GM19468 (cell line): ENCODE data around the gene MAPKAP1.

ENCODE experiments used
- ATAC-seq: cut with Tn5 transposase; IDR thresholded peaks from one replicate; pipeline ENCODE4 v1.9.1; 2021; ENCODE audit warnings: mild to moderate bottlenecking, moderate library complexity, moderate number of reproducible peaks; ENCODE audit not compliant: unreplicated experiment; ENCODE audit errors: extremely low read depth

Gene MAPKAP1

GRCh38 chr9:125649315-125649714, 57.7 kb downstream of the MAPKAP1 start:
- no peak for ATAC-seq

GRCh38 chr9:125648294-125648693, 58.7 kb downstream of the MAPKAP1 start:
- no peak for ATAC-seq

- no peak for ATAC-seq
Measured at GRCh38 chr9:125646621-125647100, 60.3 kb downstream of the MAPKAP1 start.

GRCh38 chr9:125646217-125646616, 60.8 kb downstream of the MAPKAP1 start:
- ATAC-seq: no peak

GRCh38 chr9:125644819-125645507, 62.0 kb downstream of the MAPKAP1 start:
- no peak for ATAC-seq

- ATAC-seq: no peak
Measured at GRCh38 chr9:125642311-125642710, 64.7 kb downstream of the MAPKAP1 start.

- no peak for ATAC-seq
Measured at GRCh38 chr9:125639057-125639456, 68.0 kb downstream of the MAPKAP1 start.

- ATAC-seq: no peak
Measured at GRCh38 chr9:125638239-125639045, 68.6 kb downstream of the MAPKAP1 start.

GRCh38 chr9:125637241-125637640, 69.8 kb downstream of the MAPKAP1 start:
- ATAC-seq: no peak

GRCh38 chr9:125635888-125636287, 71.1 kb downstream of the MAPKAP1 start:
- no peak for ATAC-seq

- ATAC-seq: no peak
Measured at GRCh38 chr9:125634040-125634717, 72.8 kb downstream of the MAPKAP1 start.

- no peak for ATAC-seq
Measured at GRCh38 chr9:125633116-125633745, 73.8 kb downstream of the MAPKAP1 start.

- ATAC-seq: peak; percentile 43
Measured at GRCh38 chr9:125632321-125633115, 74.5 kb downstream of the MAPKAP1 start.

GRCh38 chr9:125631391-125632085, 75.5 kb downstream of the MAPKAP1 start:
- no peak for ATAC-seq

GRCh38 chr9:125630436-125630835, 76.6 kb downstream of the MAPKAP1 start:
- ATAC-seq: no peak

GRCh38 chr9:125629446-125629845, 77.6 kb downstream of the MAPKAP1 start:
- ATAC-seq: no peak

GRCh38 chr9:125626187-125626586, 80.8 kb downstream of the MAPKAP1 start:
- no peak for ATAC-seq

- no peak for ATAC-seq
Measured at GRCh38 chr9:125621170-125621569, 85.8 kb downstream of the MAPKAP1 start.

GRCh38 chr9:125620216-125620615, 86.8 kb downstream of the MAPKAP1 start:
- ATAC-seq: no peak
